HEK293T (cell line): Measurements from ENCODE around the gene SMKR1.

Experiments
- BHLHE40 ChIP-seq: fragments of 450-650 bp; IDR thresholded peaks from 2 replicates; pipeline ENCODE4 v1.6.1; 2016; ENCODE audit warnings: mild to moderate bottlenecking, moderate library complexity, borderline replicate concordance
- ELF4 ChIP-seq: fragments of 450-650 bp; IDR thresholded peaks from 2 replicates; pipeline ENCODE4 v1.6.1; 2017; ENCODE audit warnings: antibody characterized with exemption
- FOXA1 ChIP-seq: fragments of 450-650 bp; IDR thresholded peaks from 2 replicates; pipeline ENCODE4 v1.6.1; 2016; ENCODE audit warnings: mild to moderate bottlenecking
- FOXK2 ChIP-seq: fragments of 450-650 bp; IDR thresholded peaks from 2 replicates; pipeline ENCODE4 v1.6.1; 2016; ENCODE audit warnings: mild to moderate bottlenecking
- FOXM1 ChIP-seq: fragments of 450-650 bp; IDR thresholded peaks from 2 replicates; pipeline ENCODE4 v1.6.1; 2017; ENCODE audit warnings: mild to moderate bottlenecking, borderline replicate concordance
- HDGF ChIP-seq: fragments of 450-650 bp; IDR thresholded peaks from 2 replicates; pipeline ENCODE4 v1.6.1; 2017; ENCODE audit warnings: antibody characterized with exemption, borderline replicate concordance
- SP1 ChIP-seq: fragments of 450-650 bp; IDR thresholded peaks from 2 replicates; pipeline ENCODE4 v1.6.1; 2017
- TARDBP ChIP-seq: fragments of 450-650 bp; IDR thresholded peaks from 2 replicates; pipeline ENCODE4 v1.6.1; 2016
- TF ChIP-seq, protein P1 (sequence below): fragments of 450-650 bp; IDR thresholded peaks from 2 replicates; pipeline ENCODE4 v1.6.1; 2016

DNA sequence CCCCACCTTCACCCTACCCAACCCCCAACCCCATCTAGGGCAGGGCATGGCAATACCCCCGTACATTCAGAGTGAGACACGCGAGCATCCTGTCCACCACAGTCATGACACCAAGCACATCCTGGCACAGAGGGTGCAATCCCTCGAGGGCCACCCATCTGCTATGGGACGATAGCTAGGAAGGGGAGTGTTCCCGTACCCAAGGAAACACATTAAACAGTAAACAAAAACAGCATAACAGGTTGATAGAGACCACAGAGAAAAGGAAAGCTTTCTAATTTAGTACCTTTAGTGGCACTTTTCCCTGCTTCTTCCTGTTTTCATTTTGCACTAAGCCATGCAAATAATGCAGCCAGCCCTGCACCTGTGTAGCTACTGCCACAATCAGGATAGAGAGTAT lies 2.3 kb upstream of the SMKR1 start:
- TF ChIP-seq BHLHE40 (no peak), SP1 (no peak), TARDBP (no peak), HDGF (no peak), FOXK2 (no peak), FOXA1 (no peak), ELF4 (no peak), FOXM1 (no peak)
- TF ChIP-seq, protein P1, sequence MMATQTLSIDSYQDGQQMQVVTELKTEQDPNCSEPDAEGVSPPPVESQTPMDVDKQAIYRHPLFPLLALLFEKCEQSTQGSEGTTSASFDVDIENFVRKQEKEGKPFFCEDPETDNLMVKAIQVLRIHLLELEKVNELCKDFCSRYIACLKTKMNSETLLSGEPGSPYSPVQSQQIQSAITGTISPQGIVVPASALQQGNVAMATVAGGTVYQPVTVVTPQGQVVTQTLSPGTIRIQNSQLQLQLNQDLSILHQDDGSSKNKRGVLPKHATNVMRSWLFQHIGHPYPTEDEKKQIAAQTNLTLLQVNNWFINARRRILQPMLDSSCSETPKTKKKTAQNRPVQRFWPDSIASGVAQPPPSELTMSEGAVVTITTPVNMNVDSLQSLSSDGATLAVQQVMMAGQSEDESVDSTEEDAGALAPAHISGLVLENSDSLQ: no peak
